ENCODE measurements around the gene GALC.

GALC gene

DNA sequence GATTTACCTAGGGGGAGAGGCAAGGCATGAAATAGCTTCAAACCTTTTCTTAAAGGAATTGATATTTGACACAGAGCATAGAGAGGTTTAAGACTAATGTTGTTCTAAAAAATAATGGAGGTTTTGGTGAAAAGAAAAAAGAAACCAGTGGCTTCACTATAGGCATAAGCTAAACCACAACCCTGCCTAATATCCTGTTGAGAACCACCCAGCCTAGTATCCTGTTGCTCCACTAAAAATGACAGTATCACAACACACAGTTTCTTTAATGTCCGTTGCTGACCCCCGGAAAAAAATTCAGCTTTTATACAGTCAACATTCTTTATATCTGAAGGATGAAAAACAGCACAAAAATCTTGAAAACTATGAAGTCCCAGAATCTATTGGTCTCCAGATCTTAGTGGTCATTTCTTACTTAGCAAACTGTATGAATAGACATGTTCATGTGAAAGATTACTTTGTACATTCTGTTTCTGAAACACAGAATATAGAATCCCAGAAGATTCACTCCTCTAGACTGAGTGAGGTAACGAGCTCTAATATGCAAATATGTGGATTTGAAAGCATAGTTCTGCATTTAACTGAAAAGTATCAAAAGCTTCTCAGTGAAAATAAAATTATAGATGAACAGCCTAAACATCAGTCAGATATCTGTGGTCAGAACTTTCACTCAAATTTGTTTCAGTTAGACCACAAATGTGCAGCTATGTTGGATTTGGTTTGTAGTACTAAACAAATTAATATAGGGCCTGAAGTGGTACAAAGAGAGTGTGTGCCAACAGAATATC is 40.5 kb downstream of the GALC start:
- DNase-seq = peak in 1 of 2 donors; percentile 50

DNA sequence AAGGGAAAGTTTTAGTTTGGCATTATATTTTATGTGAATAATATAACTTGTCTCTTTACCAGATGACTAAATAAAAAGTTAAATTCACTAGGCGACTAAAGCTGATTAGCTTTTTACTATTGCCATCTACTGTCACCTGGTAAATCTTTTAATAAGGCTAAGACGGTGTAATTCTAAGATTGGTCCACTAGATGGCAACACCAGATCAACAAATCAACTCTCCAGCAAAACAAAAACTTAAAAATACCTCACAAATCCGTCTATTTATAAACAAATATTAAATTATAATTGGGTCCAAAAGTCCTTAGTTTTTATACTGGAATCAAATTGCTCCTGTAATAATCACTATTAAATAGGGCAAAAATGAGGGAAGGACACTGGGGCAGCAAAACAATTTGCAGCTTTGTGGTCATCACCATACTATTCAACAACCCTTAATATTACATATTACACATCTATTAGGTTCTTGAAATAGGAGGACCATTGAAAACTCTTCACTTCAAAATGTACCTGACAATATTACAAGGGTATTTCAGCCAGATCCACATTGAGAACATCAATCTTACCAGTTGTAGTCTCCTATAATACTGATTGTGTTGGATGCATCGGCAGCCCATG is 47.9 kb downstream of the GALC start:
- peak in 1 of 2 donors; percentile 68 for DNase-seq

DNA sequence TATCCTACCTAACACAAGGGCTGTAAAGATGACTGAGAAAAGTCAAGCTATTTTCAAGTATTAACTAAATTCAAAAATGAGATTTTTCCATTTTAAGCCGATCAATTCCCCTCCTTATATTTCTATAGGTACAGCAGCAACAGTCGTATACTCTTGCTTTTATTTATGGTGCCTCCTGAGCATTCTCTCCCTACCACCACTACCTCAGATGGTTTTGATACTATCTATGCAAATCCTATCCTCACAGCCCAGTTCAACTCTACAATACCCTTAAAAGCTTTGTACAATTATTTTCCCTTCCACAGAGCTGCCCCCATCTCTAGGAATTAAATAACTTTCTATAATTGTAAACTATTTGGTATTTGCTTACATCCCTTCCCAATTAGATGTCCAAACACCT is 52.1 kb downstream of the GALC start:
- DNase-seq = no peak

DNA sequence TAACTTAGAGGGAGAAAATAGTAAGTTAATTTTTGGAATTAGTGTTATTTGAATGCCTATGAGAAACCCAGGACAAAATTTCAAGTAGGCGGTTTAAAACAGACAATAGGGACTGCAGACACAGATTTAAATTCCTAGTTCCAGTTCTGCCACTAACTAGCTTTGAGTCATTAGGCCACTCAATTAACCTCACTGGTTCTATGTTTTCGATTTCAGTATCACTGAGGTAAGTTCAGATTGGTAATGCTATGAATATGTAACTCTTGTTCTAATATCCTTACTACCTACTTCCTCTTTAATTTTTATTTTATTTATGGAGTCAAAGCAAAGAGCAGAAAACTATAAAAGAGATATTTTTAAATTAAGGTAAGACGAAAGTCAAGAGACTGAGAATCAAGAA is 52.6 kb downstream of the GALC start:
- no peak for DNase-seq

DNA sequence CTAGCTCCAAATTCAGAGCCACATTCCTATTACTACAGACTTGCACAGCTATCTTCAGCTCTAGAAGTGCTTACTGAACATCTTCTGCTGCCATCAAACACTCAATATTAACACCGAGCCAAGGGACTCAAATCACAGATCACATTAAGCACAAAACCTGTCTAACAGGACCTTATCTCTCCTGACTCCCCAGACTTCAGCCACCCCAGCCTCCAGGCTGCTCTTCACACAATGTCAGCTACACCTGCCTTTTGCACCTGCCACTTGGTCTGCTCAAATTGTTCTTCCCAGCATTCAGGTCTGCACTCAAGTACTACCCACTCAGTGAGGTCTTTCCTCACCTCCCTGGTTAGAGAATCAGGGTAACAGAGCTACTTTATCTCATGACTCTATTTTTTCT is 57.1 kb downstream of the GALC start:
- no peak for DNase-seq

DNA sequence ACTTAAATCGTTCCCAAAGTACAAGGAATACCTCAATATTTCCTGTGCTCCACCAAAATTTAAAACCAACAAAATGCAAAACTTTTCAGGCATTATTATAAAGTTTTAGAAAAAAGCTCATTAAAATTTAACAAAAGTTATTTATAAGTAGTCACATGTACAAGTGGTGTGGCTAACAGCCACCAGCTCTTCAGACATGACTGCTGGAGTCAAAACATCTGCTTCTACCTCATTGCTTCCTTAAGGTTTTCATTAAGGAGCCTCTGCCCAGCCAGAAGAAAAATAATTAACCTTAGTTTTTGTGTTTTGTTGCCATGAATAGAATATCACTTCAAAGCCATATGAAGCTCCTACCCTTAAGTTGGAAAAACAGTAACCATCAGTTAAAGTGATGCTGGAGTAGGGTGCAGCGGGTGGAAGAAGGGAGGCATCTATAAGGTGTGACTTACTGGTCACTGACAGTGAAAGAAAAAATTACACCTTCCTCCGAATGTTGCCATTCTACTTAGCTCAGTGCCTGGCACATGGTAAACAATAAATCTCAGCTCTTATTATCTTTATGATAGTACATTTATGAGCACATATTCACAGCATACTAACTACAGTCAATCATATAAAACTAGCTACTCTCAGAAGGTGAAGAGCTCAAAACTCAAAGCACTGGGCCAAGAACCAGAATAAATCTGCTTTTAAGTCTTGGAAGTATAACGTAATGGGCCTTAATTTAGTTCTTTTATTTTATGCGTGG is 57.7 kb downstream of the GALC start:
- DNase-seq = no peak

DNA sequence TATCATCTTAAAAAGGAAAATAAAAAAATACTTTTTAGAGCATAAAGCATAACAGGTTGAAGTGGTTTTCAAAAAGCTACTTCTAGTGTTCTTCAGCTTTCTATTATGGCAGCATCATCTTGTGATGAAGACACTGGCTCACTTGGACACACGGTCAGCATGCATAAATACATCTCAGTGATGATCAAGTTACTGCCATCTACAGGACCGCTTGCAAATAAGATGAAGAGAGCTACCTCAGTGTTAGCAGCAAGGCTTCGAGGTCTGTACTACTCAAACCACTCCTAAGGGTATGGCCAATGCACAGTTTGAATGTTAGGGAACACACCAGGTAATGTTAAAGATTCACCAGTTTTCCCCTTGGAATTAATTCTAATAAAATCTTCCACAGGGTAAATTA is 58.8 kb downstream of the GALC start:
- DNase-seq = no peak

DNA sequence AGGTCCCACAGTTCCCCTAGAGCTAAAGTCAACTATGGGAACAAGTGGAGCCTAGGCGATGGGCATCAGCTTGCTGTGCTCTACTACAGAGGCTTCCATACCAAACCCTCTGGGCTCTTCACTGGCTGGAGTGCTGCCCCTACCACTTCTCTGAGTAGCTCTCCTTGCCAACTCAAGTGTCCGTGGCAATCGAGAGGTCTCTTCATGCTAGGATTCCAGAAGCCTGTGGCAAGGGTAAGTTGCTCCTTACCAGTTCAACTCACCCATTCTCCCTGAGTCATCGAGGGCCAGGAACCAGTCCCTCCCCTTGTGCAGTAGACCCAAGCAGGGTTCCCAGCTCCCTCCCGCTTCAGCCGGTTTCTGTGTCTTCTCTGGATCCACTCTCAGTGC is 76.1 kb downstream of the GALC start:
- DNase-seq = no peak

DNA sequence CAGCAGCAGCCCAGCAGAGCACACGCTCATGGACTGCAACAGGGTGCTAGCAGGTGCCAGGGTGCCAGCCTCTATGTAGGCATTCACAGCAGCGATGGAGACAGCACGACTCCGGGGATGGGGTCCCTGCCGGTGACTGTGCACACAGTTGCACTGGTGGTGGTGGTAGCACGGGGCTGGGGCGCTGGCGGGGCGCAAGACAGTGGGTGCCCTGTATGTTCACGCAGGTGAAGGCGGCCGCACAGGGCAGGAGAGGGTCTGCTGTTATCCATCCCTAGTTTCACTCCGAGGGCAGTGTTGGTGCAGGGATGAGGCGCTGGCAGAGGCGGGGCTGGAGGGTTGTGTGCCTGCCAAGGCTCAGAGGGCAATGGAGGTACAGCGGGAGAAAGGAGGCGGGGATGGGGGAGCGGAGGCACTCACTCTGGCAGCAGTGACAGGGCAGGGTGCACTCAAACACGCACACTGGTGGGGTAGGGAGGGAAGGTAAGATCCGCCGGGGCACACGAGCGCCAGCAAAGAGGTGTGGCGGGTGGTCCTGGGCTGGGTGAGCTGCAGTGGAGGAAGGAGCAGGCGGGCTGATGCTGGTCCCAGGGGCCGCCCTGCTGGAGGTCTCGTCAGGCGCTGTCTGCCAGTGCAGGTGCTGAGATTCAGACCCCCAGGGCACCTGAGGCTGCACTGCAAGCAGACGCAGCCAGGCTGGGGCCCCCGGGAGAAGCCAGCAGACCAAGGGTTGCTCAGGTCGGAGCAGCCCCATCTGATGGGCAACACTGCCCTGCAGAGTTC is 76.7 kb downstream of the GALC start:
- no peak for DNase-seq

DNA sequence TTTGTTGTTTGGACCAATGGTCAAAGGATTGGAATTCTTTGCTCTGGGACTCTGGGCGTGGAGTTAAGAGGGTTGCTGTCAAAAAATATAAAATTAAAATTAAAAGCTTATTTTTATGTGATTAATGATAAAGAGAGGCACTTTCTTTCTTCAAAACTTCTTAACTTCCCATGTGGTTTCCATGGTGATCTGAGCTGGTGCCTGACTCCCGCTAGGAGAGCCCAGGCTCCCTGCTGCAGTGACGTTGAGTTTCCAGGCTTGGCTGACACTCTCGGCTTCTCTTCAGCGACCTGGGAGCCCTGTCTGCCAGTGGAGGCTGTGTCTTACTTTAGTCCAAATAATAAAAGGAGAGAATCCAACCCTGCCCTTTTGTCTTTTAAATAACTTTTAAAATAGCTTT is 84.4 kb downstream of the GALC start:
- DNase-seq = no peak

DNA sequence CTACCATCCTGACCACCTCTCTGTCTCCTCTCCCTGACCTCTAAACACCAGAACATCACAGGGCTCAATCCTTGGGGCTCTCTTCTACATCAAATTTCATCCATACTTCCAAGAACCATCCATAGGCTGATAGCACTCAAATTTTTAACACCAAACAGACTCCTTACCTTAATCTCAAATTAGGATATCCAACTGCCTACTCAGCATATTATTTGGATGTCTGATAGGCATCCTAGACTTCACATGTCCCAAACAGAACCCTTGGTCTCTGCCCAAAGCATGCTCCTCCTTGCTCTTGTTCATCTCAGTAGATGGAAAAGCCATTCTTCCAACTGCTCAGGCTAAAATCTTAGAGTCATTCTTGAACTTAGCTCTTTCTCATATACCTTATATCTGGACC is 91.3 kb downstream of the GALC start:
- no peak for DNase-seq

DNA sequence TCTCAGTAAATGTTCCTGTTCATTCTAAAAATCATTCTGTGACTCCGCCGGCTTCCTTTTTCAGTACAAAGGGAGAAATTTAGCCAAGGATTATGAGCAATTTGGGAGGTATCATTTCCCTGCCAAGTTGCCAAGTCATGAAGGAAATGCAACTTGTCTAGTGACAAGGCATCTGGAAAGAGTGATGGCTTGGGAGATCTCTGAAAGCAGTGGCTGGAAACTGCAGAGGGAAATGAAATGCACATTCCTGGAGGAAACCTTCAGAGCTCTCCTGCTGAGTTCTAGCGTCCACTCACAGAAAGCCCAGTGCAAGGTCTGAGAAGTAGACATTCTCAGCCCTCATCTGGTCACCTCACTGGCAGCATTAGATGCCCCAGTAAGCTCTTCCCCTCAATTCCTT is 91.7 kb downstream of the GALC start:
- no peak for DNase-seq

DNA sequence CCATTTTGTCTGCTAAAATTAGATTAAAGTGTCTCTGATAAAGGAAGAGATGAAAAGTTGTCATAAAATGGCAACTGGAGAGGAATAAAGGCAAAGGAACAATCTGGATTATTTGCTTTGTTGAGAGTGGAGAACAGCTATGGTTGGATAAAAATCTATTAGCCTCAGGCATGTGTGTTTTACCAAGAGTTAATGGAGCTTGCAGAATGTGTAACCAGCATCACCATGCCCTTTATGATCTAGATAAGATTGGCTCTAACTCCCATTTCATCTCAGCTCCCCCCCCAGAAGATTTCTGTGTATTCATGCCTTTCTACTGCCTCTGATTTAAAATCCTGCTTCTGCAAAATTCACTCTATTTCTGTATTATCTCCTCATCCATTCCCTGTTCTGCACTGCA is 93.8 kb downstream of the GALC start:
- DNase-seq = no peak

DNA sequence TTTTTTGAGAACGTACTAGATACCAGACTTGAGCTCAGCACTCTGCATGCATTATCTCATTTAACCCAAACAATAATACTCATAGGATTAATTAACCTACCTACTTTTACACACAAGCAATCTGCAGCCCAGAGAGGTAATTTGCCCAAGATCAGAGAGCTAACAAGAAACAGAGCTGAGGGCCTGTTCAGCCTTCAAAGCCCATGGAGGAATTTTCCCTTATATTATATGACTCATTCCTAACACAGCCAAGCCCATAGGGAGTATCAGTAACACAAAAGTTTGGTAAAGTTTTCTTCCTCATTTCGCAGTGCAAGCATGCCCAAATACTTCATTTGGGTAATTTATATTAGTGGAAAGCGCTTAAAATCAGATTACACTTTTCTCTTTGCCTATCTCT is 94.7 kb downstream of the GALC start:
- no peak for DNase-seq

DNA sequence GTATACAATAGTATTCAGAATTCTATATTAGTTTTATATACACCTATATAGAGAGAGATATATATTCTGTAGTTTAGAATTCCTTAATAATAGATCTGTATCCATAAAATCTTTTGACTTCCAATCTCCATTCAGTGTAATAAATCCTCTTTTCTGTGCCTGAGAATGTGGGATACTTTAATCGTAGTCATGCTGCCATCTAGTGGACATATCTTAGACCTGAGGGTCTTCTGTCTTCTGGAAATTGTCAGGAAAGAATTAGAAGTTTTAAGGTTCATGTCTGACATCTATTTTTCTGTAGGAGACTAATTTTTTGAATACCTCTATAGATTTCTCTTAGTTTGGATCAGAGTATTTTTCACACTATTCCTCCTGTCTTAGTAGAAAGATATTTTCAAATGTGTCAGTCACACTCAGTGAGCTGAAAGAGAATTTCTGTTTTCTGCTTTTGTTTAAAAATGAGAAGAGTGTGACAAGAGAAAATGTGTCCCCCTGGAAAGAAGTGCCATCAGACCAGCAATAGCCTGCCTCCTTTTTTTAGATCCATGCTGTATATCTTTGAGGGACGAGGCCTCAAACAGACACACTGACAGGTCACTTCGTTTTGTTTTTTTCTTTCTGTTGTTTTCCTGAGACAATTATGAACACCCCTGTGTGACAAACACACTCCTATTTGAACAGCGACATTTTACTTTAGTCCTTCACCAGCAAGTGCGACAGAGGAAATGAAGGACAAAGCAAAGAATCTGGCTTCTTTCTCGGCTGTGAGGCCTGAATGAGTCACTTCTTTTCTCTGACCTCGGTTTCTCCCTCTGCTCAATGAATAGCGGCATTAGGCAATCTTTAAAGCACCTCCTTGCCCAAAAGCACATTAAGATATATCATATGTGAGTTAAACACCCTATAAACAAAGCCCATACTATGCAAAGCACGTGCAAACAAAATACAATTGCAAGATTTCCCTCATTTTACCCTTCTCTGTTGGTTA is 96.3 kb downstream of the GALC start:
- peak in 1 of 2 donors; percentile 32 for DNase-seq

DNA sequence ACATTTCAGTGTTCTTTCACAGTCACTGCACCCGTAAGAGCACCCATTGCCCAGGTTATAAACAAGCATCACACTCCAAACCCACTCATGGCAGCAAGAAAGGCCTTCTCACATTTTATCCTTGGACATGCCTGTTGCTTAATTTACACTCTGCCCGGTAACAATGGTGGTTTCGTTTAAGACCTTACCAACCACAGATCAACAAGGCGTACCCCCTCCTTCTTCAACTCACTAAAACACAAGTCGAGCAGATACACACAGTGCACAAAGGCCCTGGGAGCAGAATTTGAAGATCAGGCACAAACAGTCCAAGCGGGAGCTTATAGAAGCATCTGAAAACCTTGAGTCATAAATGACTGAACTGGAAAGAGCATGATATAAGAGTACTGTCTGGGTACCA is 98.1 kb downstream of the GALC start:
- no peak for DNase-seq

DNA sequence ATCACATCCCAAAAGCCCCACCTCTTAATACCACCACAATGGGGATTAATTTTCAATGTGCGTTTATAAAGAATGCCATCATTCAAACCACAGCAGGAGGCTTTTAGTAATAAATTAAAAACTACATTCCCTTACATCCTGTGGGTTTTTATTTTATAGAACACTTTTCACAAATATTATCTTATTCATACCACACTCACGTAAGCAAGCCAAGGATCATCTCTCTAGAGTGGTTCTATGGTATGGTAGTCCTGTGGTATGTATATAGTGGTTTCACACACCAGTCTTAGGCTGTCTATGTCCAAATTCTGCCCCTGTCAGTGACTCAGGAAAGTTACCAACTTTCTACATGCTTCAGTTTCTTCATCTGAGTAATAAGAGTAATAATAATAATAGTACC is 100.2 kb downstream of the GALC start:
- DNase-seq = no peak

DNA sequence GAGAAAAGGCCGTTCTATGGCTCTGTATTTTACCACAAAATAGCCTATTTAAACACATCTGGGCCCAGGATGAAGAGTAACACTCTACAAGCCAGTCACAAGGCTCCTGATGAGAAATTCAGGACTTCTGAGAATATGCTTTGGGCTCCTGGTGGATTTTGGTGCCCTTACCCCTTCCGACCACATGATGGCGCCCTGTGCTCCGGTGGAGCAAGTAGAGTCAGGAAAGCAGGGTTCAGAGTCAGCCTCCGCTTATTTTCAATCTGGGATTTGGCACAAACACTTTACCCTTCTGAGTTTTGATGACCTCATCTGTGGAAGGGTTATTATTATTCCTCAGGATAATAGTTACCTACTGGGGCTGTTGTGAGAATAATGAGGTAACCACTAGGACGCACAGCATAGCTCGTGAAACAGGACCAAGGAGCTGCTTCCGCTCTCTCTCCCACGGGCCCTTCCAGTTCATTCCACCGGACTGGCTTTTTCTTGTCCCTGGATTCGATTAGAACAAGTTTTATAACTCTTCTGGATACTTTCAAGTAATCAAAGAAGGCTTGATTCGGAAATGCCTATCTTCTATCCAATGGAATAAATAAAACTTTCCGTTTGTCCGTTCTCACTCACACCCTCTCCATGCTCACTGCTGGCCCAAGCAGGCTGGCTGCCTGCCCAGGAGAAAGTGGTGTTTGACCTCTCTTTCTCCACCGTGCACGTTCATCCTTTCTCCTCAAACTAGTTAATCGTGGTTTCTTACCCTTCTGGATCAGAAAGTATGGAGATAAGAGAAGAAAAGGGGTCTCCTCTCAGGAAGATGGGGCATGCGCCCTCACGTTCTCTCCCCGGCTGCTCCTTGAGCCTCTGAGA is 104.6 kb downstream of the GALC start:
- peak in 1 of 2 donors; percentile 5 for DNase-seq

DNA sequence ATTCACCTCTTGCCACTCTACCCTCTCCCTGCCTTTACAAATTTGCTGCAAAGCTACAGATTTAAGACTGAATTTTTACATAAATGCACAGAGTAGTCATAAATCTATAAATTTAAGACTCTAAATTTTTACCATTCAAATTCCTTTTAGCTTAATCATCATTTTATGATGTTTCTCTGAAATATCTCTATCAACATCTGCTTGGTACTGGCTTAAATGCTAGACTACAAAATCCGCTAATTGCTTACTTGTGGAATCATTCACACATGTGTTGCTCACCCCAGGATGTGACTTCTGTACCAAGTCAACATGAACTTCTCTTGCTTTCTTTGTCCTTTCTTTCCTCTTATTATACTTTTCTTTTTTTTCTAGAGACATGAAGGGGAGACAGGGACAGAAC is 109.2 kb downstream of the GALC start:
- no peak for DNase-seq

All from CD4-positive, alpha-beta T cell treated with Interferon alpha-2 for 1 hour (primary cell).